HG03066 (cell line): ENCODE measurements around the gene TTC23.

ENCODE experiments used
- ATAC-seq: cut with Tn5 transposase; IDR thresholded peaks from one replicate; pipeline ENCODE4 v1.9.1; 2021; ENCODE audit warnings: low read depth; ENCODE audit not compliant: unreplicated experiment

The TTC23 gene

DNA sequence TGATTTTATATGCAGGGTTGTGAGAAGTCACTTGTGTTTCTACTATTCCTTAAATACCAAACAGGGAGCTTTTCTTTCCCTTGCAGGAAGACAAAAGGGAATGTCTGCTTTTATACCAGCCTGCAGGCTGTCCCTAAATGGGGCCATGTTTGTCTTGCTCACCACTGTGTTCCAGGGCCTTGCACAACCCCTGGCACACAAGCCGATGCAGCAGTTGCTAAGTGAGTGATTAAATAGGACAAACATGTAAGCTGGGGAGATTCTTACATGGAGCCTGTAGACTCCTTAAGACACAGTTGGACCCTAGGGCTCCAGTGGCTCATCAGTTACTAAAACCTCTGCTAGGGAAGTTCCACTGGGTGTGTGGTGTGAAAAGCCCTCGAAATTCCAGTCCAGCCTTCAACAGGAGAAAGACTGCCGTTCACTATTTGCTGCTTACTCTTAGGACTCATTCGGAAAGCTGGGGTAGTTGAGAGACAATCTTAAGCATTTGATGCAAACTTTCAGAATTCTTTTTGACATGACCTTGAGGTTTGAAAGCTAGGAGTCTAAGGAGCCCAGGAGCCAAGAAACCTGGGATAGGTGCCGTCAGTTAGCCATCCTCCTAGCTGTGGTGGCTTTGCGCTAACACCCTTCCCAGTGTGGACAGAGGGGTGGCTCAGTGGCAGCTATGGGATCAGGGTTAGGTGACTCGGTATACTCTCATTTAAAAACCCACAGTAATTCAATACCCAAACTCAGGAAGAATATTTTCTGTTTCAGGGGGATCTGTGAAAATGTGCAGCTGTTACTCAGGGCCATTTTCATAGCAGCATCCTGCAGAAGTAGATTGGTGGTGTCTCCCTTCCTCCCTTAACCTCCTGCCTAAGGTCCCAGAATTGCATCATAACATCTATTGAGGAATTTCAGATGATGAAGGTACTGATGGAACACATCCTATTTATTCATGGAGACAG lies 105.4 kb downstream of the TTC23 start:
- ATAC-seq, result no peak

DNA sequence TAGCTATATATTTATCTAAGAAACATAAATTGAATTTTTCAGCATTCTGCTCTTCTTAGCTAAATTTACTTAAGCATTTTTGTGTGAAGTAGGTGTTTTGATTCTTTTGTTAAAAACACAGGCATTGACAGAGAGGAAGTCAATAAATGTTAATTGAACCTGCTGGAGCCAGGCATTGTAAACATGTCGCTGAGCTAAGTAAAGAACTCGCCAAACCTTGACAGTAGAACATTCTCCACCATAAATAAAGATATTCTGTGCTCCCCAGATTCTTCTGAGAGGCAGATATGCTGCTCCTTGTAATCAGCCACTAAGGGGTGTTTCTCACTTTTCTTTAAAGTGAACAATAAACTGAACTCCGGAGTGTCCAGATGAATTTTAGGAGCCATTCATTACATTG lies 106.1 kb downstream of the TTC23 start:
- no peak for ATAC-seq

DNA sequence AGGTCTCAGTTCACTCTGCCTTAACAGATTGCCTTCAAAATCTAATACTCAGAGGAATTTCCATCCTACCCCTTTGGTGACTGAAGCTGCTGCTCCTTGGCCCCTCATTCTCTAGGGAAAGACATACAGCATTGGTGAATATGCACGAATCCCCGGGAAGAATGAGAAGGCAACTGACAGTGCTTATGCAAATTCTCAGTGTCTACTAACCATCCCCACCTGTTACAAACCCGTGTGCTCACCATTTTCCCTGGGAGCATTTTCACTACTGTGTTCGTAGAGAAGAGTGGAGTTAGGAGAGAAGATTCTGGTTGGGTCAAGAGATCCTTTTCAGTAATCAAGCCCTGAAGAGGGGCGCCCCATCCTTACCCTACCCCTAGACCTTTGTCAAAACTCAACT lies 106.8 kb downstream of the TTC23 start:
- no peak for ATAC-seq

DNA sequence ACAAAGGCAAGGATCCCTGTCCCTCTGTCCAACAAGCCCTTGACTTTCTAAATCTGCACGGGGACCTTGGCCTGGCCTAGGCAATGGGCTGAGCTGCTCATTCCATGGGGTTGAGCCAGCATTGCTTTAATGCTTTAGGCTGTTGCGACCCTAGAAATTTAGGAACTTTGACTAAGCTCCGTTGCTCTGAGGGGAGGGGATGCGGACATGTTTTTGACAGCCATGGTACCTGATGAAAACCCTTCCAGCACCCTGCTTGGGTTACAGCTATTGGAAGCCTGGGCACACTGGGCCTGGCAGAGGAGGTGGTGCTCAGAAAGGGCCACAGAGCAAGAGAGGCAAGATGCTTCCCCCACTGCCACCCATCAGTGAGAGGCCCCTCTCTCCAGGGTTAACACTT lies 107.4 kb downstream of the TTC23 start:
- ATAC-seq, result no peak

GRCh38 chr15:99140590-99140989 lies 108.8 kb downstream of the TTC23 start:
- ATAC-seq, result no peak

- ATAC-seq, result no peak
Observed at GRCh38 chr15:99139276-99139675, 110.1 kb downstream of the TTC23 start.

DNA sequence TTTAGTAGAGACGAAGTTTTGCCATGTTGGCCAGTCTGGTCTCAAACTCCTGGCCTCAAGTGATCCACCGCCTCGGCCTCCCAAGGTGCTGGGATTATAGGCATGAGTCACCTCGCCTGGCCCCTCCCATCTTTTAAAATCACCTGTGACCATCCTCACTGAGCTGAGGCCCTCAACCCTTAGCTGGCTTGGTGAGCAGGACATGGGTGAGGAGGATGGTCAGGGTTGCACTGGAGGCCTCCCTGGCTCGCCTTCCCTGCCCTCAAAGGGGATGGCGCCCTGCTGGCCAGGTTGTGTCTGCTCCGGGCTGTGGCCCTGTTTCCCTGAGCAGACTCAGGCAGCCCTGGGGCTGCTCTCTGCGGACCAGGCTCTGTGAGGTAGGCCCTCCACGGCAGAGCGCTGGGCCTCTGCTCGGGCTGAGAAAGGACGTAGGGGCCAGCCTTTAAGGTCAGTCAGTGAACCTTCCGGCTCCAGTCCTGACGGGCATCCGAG lies 110.8 kb downstream of the TTC23 start:
- no peak for ATAC-seq

GRCh38 chr15:99137877-99138276 lies 111.5 kb downstream of the TTC23 start:
- ATAC-seq, result no peak

DNA sequence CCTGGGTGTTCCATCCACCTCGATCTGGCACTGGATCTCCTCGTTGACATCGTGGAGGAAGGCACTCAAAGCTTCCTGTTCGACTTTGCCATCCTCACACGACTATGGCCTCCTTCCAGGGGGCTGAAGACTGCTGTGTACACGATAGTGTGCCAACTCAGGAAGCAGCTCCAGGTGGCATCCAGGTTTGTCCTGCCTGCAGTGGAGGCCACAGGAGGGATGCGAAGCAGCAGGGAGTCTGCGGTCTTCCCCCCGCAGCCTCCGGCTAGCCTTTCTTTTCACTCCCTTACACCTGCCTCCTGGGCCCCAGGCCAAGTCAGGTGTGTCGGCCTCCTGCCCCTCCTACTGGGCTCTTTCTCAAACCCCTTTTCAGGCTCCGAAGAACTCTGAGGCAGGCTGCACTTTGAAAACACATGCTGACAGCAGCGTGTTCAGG lies 112.3 kb downstream of the TTC23 start:
- no peak for ATAC-seq

DNA sequence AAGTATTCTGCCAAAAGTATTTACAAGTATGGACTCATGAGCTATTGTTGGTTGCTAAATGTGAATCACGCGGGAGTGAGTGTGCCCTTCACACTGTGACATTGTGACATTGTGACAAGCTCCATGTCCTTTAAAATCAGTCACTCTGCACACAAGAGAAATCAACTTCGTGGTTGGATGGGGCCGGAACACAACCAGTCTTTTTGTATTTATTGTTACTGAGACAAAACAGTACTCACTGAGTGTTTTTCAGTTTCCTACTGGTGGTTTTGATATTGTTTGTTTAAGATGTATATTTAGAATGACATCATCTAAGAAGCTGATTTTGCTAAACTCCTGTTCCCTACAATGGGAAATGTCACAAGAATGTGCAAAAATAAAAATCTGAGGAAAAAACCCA lies 114.2 kb downstream of the TTC23 start:
- peak; percentile 69 for ATAC-seq

DNA sequence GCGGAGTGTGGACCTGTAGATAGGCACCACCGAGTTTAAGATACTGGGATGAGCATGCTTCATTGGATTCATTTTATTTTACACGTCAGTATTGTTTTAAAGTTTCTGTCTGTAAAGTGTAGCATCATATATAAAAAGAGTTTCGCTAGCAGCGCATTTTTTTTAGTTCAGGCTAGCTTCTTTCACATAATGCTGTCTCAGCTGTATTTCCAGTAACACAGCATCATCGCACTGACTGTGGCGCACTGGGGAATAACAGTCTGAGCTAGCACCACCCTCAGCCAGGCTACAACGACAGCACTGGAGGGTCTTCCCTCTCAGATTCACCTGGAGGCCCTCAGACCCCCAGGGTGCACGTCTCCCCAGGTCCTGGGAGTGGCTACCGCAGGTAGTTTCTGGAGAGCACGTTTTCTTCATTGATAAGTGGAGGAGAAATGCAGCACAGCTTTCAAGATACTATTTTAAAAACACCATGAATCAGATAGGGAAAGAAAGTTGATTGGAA lies 115.0 kb downstream of the TTC23 start:
- no peak for ATAC-seq

DNA sequence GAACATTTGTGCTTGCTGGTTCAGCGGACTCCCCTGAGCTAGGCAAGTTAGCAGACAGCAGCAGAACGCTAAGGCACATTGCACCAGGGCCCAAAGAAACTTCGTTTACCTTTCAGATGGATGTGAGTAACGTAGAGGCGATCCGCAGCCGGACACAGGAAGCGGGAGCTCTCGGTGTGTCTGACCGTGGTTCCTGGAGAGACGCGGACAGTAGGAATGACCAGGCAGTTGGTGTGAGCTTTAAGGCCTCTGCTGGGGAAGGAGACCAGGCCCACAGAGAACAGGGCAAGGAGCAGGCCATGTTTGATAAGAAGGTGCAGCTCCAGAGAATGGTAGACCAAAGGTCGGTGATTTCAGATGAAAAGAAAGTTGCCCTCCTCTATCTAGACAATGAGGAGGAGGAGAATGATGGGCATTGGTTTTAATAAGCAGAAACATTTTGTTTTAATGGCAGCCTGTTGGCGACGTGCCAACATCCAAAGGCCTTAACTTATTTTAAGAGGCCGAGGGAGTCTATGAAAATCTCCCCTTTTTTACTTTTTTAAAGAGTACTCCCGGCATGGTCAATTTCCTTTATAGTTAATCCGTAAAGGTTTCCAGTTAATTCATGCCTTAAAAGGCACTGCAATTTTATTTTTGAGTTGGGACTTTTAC lies 116.6 kb downstream of the TTC23 start:
- no peak for ATAC-seq

- no peak for ATAC-seq
Observed at GRCh38 chr15:99132122-99132521, 117.3 kb downstream of the TTC23 start.

DNA sequence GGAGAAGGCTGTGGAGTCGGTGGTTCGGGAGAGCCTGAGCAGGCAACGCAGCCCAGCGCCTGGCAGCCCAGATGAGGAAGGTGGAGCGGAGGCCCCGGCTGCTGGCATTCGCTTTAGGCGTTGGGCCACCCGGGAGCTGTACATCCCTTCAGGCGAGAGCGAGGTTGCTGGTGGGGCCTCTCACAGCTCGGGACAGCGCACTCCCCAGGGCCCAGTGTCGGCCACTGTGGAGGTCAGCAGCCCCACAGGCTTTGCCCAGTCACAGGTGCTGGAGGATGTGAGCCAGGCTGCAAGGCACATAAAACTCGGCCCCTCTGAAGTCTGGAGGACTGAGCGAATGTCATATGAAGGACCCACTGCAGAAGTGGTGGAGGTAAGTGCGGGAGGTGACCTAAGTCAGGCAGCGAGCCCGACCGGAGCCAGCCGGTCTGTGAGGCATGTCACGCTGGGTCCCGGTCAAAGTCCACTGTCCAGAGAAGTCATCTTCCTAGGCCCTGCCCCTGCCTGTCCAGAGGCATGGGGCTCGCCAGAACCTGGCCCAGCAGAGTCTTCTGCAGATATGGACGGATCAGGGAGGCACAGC lies 117.8 kb downstream of the TTC23 start:
- no peak for ATAC-seq

- no peak for ATAC-seq
Observed at GRCh38 chr15:99130765-99131440, 118.5 kb downstream of the TTC23 start.

- ATAC-seq, result no peak
Observed at GRCh38 chr15:99130314-99130713, 119.1 kb downstream of the TTC23 start.

- ATAC-seq, result no peak
Observed at GRCh38 chr15:99129644-99130043, 119.7 kb downstream of the TTC23 start.

GRCh38 chr15:99128411-99128810 lies 121.0 kb downstream of the TTC23 start:
- no peak for ATAC-seq

DNA sequence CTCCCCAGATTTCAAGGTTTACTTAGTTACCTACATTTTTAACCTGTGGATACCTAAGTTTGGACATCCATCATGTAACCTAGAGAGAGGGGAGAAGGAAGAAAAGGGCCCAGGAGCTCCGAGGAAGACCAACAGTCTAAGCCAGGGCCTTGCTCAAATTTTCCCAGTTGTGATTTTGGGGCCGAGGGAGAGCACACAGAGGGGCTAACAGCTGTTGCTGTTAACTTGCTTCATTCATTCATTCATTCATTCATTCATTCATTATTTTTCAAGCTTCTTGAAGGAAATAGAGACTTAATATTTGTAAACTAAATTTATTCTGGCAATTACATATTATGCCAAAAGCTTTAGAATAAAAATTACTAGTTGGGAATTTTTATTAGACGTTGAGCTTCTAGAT lies 121.6 kb downstream of the TTC23 start:
- no peak for ATAC-seq

GRCh38 chr15:99126930-99127329 lies 122.5 kb downstream of the TTC23 start:
- no peak for ATAC-seq
